Measurements from ENCODE around the gene NSF.
"Not testable (repeated sequence)": the region's sequence is repeated elsewhere in the genome, so short reads cannot be mapped to it uniquely, and the experiment has no call there.

Gene NSF

DNA sequence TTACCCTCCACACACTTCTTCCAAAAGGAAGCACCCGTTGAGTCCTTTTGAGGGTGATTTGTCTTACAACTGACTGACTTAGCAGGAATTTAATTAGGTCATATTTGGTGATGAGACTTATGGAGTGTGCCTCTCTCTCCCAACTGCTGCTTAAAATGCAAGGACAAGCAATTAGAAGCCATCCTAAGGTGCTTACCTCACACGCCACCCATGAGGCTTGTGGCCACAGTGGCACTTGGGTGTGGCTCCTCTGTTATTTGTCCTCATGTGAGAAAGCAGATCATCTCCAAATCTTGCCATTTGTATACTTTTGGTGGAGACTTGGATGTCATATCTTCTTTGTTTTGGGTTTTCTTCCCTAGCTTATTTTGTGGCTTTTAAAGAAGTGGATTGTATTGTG is 166.4 kb downstream of the NSF start:
- DNase-seq (ENCODE audit: low read depth), result no peak

DNA sequence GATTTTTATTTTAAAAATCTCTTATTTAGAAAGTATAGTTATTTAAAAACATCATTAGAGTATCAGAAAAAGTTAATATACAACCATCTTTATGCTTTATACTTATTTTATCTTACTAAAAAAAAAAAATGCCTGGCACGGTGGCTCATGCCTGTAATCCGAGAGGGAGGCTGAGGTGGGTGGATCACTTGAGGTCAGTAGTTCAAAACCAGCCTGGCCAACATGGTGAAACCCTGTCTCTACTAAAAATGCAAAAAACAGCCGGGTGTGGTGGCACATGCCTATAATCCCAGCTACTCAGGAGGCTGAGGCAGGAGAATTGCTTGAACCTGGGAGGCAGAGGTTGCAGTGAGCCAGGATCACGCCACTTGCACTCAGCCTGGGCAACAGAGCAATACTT is 167.1 kb downstream of the NSF start:
- not testable (repeated sequence) for DNase-seq (ENCODE audit: low read depth)

DNA sequence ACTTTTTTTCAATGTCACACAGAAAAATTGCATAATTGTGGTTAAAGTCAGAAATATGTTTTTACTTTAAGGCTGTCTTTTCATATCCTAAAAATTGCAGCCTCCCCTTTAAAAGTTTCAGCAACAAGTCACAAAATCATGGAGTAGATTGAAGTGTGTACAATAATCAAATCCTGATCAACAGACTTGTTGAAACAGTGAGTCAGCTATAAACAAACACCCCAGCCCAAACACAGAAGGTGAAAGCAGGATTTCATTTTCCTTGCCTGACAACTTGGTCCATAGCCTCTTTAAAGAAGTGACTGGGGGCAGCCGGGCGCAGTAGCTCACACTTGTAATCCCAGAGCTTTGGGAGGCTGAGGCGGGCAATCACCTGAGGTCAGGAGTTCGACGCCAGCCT is 168.1 kb downstream of the NSF start:
- no peak for DNase-seq (ENCODE audit: low read depth)

DNA sequence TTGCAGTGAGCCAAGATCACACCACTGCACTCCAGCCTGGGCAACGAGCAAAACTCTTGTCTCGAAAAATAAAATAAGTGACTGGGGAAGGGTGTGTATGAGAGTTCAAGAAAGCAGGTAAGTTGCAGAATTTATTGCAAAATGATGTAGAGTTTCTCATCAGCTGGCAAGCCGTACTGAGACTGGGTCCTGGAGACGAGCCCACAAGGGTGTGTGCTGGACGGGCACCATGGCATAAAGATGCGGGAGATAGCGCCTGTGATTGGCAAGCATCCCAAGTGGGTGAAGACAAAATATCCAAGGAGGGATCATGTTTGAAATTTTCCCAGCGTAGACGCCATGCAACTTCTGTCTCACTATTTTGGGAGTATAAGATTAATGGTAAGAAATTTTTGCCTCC is 168.7 kb downstream of the NSF start:
- DNase-seq (ENCODE audit: low read depth), result no peak

DNA sequence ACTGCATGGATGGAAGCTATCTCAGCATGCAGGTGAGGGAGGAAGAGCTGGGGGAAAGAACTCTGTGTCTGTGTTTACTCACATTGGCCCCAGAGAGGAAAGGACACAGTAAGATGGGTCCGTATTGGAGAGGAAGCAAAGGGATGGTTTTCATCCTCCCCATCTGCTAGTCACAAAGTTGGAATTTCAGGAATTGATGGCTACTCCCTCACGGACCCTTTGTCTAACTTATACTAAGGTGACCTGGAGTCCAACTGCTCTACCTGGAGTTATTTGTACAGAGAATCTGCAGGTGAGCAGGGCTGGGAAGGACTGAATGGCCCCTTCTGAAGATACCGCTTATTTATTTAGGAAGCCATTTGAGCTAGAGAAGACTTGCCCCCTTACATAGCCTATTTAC is 172.9 kb downstream of the NSF start:
- no peak for DNase-seq (ENCODE audit: low read depth)

DNA sequence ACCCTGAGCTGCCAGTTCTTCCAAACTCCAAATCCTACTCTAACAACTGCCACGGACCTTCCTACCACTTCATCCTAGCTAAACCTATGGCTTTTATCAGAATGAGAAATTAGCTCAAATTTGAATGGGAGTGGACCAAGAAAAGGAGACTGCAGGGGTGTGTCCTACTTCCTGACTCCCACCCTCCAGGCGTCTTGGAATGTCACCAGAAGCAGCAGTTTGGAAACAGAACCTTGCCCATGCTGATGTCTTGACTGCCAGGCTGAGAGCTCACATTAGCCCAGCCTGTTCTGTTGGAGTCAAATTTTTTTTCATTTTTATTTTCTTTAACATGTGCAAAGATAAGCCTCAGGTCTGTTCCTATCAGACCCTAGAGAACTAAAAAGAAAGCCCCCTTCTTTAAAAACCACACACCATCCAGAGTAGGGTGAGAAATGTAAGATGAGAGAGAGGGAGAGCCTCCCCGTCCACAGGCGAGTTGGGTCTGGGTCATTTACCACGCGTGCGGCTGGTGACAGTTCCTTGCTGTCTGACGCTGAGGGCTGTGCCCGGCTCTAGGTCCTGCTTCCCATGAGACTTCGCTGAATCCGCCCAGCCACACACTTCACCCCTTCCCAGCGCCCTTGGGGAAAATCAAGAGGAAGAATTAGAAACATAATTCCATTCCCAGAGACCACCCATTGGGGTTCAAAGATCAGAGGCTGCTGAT is 173.7 kb downstream of the NSF start:
- no peak for DNase-seq (ENCODE audit: low read depth)

DNA sequence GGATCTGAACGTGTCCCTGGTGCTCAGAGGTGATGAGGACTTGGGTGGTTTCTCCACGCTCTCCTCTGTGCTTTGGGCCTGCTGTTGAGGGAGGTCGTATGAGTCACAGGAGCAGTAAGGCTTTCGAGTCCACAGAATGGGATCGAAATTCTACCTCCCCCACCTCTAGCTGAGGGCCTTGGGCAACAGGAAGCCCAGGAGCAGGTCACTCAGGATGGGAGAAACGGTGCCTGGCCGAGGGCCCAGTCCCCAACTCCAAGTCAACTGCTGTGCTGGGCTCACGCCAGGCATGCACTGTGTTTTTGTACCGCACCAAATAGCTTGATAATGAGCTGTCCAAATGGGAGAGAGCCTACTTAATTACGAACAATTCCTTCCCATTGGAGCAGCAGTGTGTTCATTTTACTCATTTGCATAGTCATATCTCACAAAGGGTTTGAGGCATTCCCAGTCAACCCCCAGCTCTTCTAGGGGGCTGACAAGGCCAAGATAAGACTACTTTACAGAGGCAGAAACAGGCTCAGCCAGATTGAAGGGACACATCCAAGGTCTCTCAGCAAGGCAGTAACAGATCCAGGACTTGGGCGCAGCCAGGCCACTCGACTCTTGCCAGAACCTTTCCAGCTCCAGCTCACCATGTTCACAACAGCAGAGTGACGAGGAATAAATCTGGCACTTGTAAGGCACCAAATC is 174.4 kb downstream of the NSF start:
- DNase-seq (ENCODE audit: low read depth), result peak; percentile 18

DNA sequence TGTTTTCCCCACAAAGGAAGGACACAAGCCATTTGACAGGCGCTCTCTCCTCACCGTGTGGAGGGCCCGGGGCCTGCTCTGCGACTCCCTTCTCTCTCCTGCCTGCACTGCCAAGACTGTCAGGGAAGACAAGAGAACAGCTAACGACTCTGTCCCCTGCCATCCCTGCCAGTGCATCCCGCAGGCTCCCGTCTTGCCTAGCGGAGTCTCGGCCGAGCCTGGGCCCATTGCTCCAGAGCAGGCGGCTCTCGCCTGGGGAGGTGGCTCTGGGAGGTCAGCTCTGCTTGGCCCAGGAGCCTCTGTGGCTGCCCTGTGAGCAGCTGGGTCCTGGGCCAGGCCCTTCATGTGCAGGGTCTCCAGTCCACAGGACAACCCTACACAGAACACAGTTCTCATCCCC is 175.0 kb downstream of the NSF start:
- no peak for DNase-seq (ENCODE audit: low read depth)

DNA sequence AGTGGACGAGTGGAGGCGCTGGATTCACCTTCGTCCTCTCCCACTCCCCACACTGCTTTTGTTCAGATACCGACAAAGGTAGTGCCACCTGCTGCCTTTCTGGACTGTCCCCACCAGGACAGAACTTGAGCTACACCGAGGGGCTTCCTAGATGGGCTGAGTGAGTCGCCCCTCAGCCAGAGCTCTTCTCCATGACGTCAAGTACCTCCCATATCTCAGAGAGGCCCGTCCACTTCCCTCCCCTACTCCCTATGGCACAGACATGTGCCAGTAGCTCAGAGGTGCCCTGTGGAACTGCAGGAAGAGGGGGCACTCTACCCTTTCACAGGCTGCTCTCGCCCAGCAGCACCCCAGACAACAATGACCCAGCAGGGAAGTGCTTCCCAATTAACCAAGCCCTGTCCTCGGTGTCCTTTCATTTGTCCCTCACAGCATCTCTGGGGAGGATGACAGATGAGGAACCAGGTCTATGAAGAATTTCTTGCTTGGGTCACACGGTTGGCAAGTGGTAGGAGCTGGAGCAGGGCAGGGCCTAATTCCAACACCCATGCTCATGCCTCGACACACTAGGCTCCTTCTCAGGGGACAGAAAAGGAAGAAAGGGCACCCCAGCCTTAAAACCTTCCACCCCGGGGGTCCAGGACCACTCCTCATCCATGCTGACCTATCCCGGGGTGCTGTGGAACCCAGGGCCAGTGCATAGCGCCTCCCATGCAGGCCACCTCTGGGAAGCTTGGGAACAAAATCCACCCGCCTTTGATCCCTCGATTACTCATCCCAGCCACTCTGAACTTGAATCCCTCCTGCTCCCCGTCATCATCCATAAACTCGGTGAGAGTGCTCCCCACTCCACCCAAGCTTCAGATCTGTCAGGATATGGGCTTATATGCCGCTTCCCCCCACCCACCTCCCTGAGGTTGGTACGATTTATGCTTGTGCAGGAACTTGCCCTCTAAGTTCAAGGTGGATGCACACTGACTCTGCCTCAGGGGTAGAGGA is 176.3 kb downstream of the NSF start:
- no peak for DNase-seq (ENCODE audit: low read depth)

DNA sequence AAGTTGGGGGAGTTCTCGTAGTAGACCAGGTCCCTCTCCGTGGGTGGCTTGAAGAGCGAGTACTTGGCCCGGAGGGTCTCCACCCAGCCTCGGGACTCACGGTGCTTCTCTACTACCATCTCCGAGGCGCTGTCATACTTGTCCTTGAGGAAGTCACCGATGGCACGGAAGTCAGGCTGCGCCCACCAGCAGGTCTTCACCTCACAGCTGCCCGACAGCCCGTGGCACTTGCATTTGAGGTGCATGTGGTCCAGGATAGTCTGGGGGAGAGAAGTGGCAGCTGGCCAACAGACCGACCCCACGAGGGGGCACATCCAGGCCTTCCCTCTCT is 178.0 kb downstream of the NSF start:
- DNase-seq (ENCODE audit: low read depth), result no peak

DNA sequence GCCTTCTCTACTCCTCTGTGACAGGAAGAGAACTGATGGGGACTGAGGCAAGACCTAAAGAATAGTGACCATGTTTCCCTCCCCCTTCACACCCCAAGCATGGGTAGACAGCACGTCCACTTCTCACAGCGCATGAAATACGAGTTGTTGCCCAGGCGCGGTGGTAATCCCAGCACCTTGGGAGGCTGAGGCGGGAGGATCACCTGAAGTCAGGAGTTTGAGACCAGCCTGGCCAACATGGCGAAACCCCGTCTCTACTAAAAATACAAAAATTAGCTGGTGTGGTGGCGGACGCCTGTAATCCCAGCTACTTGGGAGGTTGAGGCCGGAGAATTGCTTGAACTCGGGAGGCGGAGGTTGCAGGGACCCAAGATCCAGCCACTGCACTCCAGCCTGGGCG is 178.4 kb downstream of the NSF start:
- DNase-seq (ENCODE audit: low read depth), result not testable (repeated sequence)

DNA sequence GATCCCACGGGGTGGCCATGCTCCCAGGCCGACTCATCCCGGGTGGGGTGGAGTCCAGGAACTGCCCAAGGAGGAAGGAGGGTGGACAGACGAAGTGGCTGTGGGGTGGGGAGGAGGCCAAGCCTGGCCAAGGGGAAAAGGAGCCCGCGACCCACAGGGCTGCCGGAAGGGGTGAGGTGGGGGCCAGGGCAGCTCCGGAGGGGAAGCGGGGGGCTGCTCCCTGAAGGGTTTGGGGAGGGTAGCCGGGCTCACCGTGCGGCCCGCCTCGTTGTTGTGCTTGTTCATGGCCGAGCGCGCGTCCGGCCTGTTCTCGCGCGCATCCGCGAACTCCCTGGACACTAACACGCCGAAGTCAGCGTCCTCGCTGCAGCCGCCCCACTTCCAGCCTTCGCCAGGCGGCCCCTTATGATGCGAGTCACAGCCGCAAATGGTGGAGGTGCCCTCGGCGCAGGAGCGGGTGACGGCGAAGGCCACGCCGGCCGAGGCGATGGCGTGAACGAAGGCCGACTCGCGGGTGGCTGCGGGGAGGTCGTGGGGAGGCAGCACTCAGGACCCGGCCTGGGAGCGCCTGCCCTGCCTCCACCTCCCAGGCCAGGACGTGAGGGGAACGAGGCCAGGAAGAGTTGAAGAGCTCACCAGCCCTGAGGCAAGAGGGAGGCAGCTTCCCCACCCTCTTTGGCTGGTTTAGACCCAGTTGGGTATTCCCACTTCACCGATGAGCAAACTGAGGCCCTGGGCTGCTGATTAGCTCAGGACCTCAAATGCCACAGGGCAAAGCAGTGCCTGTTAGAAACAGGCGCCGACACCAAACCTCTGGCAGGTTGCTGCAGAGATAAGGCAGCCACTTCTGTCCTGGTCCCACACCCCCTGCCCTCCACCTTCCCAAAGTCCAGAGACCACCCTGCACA is 179.3 kb downstream of the NSF start:
- DNase-seq (ENCODE audit: low read depth), result no peak

DNA sequence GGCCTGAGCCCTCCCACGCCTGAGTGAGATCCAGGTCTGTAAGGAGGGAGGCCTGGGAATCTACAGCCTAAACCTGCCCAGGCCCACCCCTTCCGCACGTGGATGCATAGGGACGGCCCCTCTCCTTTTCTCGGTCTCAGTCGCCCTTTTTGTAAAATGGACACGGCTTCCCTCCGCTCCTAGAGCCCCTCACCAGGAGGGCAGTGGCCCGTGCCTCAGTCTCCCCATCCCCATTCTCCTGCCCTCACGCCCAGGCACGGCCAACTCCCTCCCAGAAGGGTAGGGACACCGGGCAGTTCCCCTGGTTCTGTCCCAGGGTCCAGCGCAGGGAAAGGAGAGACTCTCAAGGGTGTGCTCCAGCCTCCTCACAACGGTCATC is 180.0 kb downstream of the NSF start:
- no peak for DNase-seq (ENCODE audit: low read depth)

DNA sequence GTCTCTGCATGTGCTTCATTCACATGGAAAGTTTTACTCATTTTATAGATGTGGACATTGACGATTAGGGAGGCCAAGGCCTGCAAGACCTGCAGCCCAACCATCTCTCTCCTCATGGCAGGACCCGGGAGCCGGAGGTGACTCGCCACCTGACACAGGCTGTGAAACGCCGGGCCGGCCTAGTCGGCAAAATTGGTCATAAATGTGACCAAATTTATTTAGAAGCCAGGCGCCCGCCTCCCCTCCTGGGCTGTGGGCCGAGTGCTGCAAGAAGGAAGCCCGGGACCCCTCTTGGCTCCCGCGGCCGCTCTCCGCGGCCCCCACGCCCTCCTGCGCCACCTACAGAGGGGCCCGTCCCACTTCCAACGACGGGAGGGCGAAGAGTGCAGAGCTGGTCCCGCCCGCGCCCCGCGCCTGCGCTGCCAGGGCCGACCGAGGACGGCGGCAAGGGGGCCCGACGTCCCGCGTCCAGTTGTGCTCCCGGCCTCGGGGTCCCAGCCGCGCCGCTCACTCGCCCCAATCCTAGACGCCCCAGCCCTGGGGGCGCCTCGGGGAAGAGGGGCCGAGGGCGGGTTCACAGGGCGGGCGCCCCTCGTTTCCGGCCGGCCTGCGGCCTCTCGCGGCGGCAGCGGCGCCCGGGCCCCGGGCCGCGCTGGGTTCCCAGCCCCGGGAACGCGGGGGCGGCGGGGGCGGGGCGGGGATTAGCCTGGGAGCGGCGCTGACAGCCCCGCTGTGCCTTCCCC is 180.5 kb downstream of the NSF start:
- no peak for DNase-seq (ENCODE audit: low read depth)

DNA sequence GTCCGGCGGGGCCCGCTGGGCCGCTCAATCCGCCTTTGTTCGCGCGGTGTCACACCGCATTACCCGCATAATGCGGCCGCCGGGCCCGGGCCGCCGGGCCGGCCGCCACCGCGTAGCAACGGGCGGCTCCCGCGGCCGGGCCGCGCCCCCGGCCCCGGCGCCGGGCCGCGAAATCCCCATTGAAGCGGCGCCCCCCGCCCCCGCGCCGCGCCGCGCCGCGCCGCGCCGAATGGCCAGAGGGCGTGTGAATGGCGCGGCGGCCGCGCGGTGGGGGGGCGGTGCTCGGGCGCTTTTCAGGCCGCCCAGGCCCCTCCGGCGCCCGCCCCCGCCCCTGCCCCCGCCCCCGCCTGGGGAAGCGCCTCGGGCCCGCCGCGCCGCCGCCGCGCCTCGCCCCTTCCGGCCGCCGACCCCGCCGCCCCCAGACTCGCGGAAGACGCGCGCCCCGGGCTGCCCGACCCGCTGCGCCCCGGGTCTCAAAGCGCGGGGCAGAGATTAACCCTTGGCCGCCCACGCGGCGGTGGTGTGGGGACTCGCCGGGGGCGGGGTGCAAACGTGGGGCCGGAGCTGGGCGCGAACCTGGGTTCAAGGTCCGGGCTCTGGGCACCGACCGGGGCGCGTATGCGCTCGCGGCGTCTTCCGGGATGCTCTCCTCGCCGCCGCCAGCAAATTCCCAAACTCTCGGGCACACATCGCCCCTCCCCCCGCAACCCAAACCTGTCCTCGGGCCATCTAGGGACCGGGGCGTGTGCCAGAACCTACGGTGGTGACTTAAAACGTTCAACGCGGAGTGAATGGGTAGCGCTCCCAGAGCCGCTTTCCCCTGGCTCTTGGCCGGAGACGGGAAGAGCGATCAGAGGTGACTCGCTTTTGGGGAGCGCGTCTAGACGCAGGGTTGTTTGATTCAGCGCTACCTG is 181.3 kb downstream of the NSF start:
- DNase-seq (ENCODE audit: low read depth), result no peak

DNA sequence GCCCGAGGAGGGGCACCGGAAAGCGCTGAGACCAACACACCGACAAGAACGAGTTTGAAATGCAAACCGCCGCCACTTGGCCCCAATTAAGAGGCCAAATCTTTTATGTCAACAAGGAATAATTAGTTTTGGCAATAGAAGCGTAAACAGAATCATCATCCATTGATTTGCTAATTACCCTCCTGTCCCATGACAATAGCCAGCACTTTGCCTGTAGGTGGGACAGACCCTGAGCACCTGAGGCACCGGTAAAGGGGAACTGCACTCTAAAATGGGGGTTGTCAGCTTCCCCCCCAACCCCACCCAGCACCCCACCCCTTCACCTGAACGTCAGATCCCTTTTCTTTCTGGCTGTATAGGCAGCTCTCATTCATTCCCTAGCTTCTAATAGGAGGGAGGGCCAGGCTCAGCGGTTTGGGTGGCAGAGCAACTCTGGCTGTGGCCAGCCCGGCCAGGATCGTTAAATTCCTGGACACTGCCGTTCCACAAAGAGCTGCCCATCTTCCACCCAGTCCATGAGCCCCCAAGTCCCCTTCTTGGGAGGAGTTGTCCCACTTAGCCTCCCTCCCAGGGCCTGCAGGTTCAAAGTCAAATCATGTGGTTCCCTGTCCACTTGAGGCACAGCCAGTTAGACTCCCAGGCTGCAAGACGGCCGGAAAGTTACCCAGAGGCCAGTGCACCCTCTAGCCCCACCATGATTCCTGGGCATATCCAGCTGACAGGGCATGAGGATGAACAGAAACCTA is 182.2 kb downstream of the NSF start:
- DNase-seq (ENCODE audit: low read depth), result no peak

DNA sequence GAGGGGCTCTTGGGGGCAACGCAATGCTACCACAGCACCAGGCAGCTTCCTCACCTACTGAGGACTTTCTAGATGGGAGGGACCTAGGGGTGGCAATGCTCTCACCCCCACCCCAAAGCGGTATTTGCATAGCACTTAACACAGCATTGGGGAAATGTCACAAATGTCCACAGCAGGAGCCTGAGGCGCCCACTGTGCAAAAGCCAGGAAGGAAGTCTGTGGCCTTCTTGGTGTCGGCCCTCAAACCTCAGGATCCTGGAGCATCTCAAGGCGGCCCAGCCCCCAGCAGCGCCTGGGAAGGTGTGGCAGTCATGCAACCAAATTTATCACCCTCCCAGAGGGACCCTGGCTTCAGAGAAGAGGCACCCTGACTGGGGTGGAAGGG is 182.7 kb downstream of the NSF start:
- no peak for DNase-seq (ENCODE audit: low read depth)

DNA sequence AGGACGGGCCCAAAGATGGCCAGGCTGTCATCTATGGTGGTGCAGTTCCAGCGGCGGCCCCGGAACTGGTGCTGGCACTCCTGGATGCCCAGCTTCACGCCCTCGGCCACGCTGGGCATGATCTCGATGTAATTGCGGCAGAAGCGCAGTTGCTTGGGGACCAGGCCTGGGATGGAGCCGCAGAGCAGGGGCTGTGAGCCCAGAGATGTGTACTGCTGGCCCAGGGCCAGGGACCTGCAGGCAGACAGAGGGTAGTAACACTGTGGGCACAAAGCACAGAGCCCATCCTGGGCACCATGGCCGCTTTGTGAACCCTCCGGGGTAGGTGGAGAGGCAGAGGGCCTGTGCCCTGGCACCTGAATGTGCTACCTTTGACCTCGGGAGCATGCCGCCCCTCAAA is 183.2 kb downstream of the NSF start:
- DNase-seq (ENCODE audit: low read depth), result no peak

DNA sequence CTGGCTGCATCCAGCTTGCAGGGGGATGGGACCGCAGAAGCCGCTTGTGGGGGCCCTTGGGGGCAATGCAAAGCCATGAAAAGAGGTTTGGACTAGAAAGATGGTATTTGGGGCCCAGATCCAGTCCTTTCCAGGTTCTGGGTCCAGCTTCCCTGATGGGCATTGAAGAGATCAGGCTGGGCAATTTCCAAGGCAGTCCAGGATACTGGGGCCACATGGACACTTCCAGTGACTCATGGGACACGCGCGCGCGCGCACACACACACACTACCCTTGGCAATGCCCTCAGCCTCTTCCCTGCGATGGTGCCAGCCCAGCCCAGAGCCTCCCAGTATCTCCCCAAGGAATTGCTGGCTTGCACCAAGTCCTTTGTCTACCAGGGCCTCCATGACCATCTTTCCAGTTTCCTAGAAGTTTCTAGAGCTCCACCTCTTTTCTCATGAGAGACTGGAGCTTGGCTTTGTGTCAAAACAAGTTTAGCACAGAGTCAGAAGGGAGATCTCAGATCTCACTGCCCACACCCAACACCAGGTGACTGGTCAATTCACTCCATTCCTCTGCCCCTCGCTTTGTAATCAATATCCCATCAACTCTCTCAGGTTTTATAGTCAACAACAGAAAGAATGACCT is 183.8 kb downstream of the NSF start:
- DNase-seq (ENCODE audit: low read depth), result no peak
